B cell (primary cell): ENCODE measurements around the gene ZBTB44. TPM values are rescaled to one million over a fixed set of nuclear protein-coding genes. Genes with fewer than 3 reads are reported as not detected.

ENCODE experiments used
- ATAC-seq: fragments of 200-7000 bp; cut with Tn5 transposase; one replicate; pipeline ENCODE4 v1.10.0; 2021; ENCODE audit warnings: low read depth, mild to moderate bottlenecking, moderate number of reproducible peaks, moderate library complexity
- CTCF ChIA-PET: fragments of 350-600 bp; sonication (Branson Sonifier 250); formaldehyde crosslinking; loops from one replicate; lab custom pipeline; 2021; ENCODE audit warnings: antibody characterized with exemption, inconsistent platforms; lab: Charles Lee
- POLR2A ChIA-PET: fragments of 350-600 bp; sonication (Branson Sonifier 250); formaldehyde crosslinking; loops from one replicate; lab custom pipeline; 2021; ENCODE audit warnings: antibody characterized with exemption; lab: Charles Lee
- DNase-seq: peaks from one replicate; pipeline ENCODE4 v3.0.0; 2013
- H2AFZ ChIP-seq: 2 replicates; pipeline ENCODE4 v1.6.1; 2012; ENCODE audit warnings: mild to moderate bottlenecking, low read depth, low read length; ENCODE audit not compliant: insufficient read depth, poor library complexity, severe bottlenecking
- H3K27ac ChIP-seq, 2 donors: 1 replicate in 1 of 2; 2 replicates in 1 of 2; pipeline ENCODE4 v1.5.1; 2012 to 2013; ENCODE audit warnings: low read length in 2 of 2, mild to moderate bottlenecking in 2 of 2, moderate library complexity in 1 of 2
- H3K27me3 ChIP-seq, 4 experiments: fragments of 200-600 bp in 1 of 4; sonication (generic) in 1 of 4; replicated peaks in 1 of 4; 1 replicate in 2 of 4; 2 replicates in 2 of 4; pipeline versions ENCODE4 v1.6.1 to v1.7.0; 2013 to 2016; ENCODE audit warnings: low read length in 3 of 4, mild to moderate bottlenecking in 2 of 4, mixed read lengths in 1 of 4, moderate library complexity in 1 of 4; ENCODE audit not compliant: insufficient read depth in 4 of 4, control insufficient read depth in 3 of 4; ENCODE audit errors: control extremely low read depth in 1 of 4
- H3K36me3 ChIP-seq, 2 experiments: replicated peaks in 1 of 2; 1 replicate in 1 of 2; 2 replicates in 1 of 2; pipeline versions ENCODE4 v1.6.1 to v1.7.1; 2013; ENCODE audit warnings: low read length in 1 of 2; ENCODE audit not compliant: insufficient read depth in 2 of 2, control insufficient read depth in 1 of 2; ENCODE audit errors: control extremely low read depth in 1 of 2, extremely low read depth in 1 of 2
- H3K4me1 ChIP-seq, 2 donors: fragments of 200-600 bp in 1 of 2; sonication (generic) in 1 of 2; 1 replicate in 1 of 2; 2 replicates in 1 of 2; pipeline versions ENCODE4 v1.5.1 to v1.6.1; 2013 to 2017; ENCODE audit warnings: low read length in 2 of 2; ENCODE audit not compliant: control insufficient read depth in 2 of 2, insufficient read depth in 2 of 2
- H3K4me2 ChIP-seq: replicated peaks from 2 replicates; pipeline ENCODE3; 2012; ENCODE audit warnings: mild to moderate bottlenecking, low read depth, low read length; ENCODE audit not compliant: poor library complexity, severe bottlenecking
- H3K4me3 ChIP-seq, 5 experiments: fragments of 200-600 bp in 1 of 5; sonication (generic) in 1 of 5; 1 replicate in 3 of 5; 2 replicates in 2 of 5; pipeline versions ENCODE4 v1.5.1 to v1.7.0; 2011 to 2016; ENCODE audit warnings: low read length in 4 of 5, mild to moderate bottlenecking in 4 of 5, low read depth in 2 of 5, control low read depth in 1 of 5, moderate library complexity in 1 of 5; ENCODE audit not compliant: insufficient read depth in 1 of 5; ENCODE audit errors: control extremely low read depth in 1 of 5, extremely low read depth in 1 of 5
- H3K79me2 ChIP-seq: fragments of 200-600 bp; sonication (generic); one replicate; pipeline ENCODE4 v1.6.0; 2016; ENCODE audit warnings: low read length; ENCODE audit not compliant: control insufficient read depth, insufficient read depth
- H3K9ac ChIP-seq: fragments of 200-600 bp; sonication (generic); 2 replicates; pipeline ENCODE4 v1.6.1; 2017; ENCODE audit warnings: mild to moderate bottlenecking, low read length, moderate library complexity
- H3K9me3 ChIP-seq, 3 donors: one replicate each; pipeline versions ENCODE4 v1.6.1 to v1.7.1; 2013; ENCODE audit warnings: low read length in 2 of 3; ENCODE audit not compliant: control insufficient read depth in 2 of 3, insufficient read depth in 1 of 3; ENCODE audit errors: control extremely low read depth in 1 of 3
- H4K20me1 ChIP-seq: 2 replicates; pipeline ENCODE4 v1.6.0; 2012; ENCODE audit warnings: mild to moderate bottlenecking, low read length; ENCODE audit not compliant: insufficient read depth, control insufficient read depth, poor library complexity, severe bottlenecking
- H3K27ac Mint-ChIP-seq: one replicate; pipeline ENCODE4 v1.8.0; 2021; ENCODE audit warnings: mixed read lengths
- H3K27me3 Mint-ChIP-seq: one replicate; pipeline ENCODE4 v1.8.0; 2021; ENCODE audit warnings: mixed read lengths
- H3K4me1 Mint-ChIP-seq: one replicate; pipeline ENCODE4 v1.8.0; 2021; ENCODE audit warnings: mixed read lengths
- H3K4me3 Mint-ChIP-seq: one replicate; pipeline ENCODE4 v1.8.0; 2021; ENCODE audit warnings: mixed read lengths
- H3K9me3 Mint-ChIP-seq: one replicate; pipeline ENCODE4 v1.8.0; 2022; ENCODE audit warnings: mixed read lengths; ENCODE audit not compliant: insufficient read depth
- EZH2 ChIP-seq: IDR thresholded peaks from 2 replicates; pipeline ENCODE4 v1.6.1; 2012; ENCODE audit warnings: borderline replicate concordance, low read depth, mild to moderate bottlenecking, moderate library complexity, low read length; ENCODE audit not compliant: insufficient read depth, poor library complexity, severe bottlenecking
- WGBS: methylation state at CpG from one replicate; pipeline ENCODE4 v1.1.5; 2013; ENCODE audit warnings: missing lambda C conversion rate; ENCODE audit not compliant: insufficient coverage; 5-methylcytosine and 5-hydroxymethylcytosine counted together
- intact Hi-C: fragments of 100-400 bp; cut with micrococcal nuclease; formaldehyde crosslinking; loops from one replicate; pipeline ENCODE4 v1.10.0; 2022
- polyA plus RNA-seq: library from polyadenylated mRNA; depleted of rRNA; stranded (reverse); fragments of >200 nt; gene quantifications from 2 replicates; pipeline ENCODE4 v1.2.3, GENCODE V29; 2012
- total RNA-seq, 2 donors: library from RNA; stranded (reverse); fragments of 120-200 nt in 1 of 2; gene quantifications; 1 replicate in 1 of 2; 2 replicates in 1 of 2; pipeline versions ENCODE4 v1.2.3 to v1.2.4, GENCODE V29; 2013 to 2022
- TF ChIP-seq, protein P1 (sequence below): fragments of 200-600 bp; IDR thresholded peaks from one replicate; pipeline ENCODE4 v1.8.0; 2022; ENCODE audit warnings: antibody characterized with exemption, mild to moderate bottlenecking

ZBTB44 gene
- total and polyA plus RNA-seq, 2 donors (not counting 1 experiment from before 2014, with no cell fraction given), result 23.3 to 89.4 TPM

DNA sequence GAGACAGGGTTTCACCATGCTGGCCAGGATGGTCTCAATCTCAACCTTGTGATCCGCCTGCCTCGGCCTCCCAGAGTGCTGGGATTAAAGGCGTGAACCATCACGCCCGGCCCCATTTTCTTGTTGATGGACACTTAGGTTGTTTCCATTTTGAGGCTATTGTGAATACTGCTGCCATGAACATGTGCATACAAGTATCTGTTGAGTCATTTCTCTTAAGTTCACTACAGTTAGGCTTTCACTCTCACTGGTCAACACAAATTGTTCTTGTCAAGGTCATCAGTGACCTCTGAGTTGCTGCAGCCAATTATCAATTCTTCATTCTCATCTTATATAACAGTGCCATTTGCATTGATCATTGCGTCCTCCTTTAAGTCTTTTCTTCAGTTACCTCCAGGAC is 13.0 kb upstream of the ZBTB44 start:
- intact Hi-C loops, result no loop called here
- Histone ChIP-seq H3K4me3 (no peak overlapping the region), H3K4me1 (peaks cover 0 to 3% of the 10 kb centered on the region in 2 donors), H3K27ac (no peak overlapping the region), H4K20me1 (no peaks in the 10 kb centered on the region), H3K9me3 (peaks cover 0 to 5% (median 1%) of the 10 kb centered on the region in 3 donors), H3K4me2 (no peak overlapping the region), H3K27me3 (no peaks in the 10 kb centered on the region), H2AFZ (no peak overlapping the region), H3K79me2 (no peaks in the 10 kb centered on the region), H3K36me3 (no peaks in the 10 kb centered on the region), H3K9ac (no peak overlapping the region)
- H3K9me3 Mint-ChIP-seq, result peaks cover 2% of the 10 kb centered on the region
- no peak overlapping the region for H3K27ac Mint-ChIP-seq
- ChIA-PET CTCF (no interaction called here), POLR2A (no interaction called here)
- TF ChIP-seq, protein P1, sequence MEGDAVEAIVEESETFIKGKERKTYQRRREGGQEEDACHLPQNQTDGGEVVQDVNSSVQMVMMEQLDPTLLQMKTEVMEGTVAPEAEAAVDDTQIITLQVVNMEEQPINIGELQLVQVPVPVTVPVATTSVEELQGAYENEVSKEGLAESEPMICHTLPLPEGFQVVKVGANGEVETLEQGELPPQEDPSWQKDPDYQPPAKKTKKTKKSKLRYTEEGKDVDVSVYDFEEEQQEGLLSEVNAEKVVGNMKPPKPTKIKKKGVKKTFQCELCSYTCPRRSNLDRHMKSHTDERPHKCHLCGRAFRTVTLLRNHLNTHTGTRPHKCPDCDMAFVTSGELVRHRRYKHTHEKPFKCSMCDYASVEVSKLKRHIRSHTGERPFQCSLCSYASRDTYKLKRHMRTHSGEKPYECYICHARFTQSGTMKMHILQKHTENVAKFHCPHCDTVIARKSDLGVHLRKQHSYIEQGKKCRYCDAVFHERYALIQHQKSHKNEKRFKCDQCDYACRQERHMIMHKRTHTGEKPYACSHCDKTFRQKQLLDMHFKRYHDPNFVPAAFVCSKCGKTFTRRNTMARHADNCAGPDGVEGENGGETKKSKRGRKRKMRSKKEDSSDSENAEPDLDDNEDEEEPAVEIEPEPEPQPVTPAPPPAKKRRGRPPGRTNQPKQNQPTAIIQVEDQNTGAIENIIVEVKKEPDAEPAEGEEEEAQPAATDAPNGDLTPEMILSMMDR, result no peak
- no peak for TF ChIP-seq EZH2
- no peak for DNase-seq
- no peak for ATAC-seq
- no peak overlapping the region for H3K4me3 Mint-ChIP-seq
- no peaks in the 10 kb centered on the region for H3K4me1 Mint-ChIP-seq
- WGBS, result 100% methylated on average over 6 of the region's 6 CpGs
- no peaks in the 10 kb centered on the region for H3K27me3 Mint-ChIP-seq

DNA sequence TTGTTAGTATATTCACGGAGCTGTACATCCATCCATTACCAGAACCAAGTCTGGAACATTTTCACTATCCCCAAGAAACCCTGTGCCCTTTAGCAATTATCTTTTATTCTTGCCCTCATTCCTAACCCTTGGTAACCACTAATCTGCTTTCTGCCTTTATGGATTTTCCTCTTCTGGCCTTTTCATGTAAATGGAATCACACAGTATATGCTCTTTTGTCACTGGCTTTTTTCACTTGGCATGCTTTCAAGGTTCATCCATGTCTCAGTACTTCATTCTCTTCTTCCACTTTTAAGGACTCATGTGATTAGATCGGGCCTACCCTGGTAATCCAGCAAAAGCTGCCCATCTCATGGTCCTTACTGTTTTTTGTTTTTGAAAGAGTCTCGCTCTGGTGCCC is 11.0 kb upstream of the ZBTB44 start:
- Mint-ChIP-seq H3K27me3 (no peaks in the 10 kb centered on the region), H3K9me3 (peaks cover 2% of the 10 kb centered on the region), H3K4me3 (no peak overlapping the region), H3K4me1 (no peaks in the 10 kb centered on the region), H3K27ac (no peak overlapping the region)
- no peak overlapping the region for H2AFZ ChIP-seq
- peaks cover 1 to 7% (median 5%) of the 10 kb centered on the region in 3 donors for H3K9me3 ChIP-seq
- H3K9ac ChIP-seq, result no peak overlapping the region
- DNase-seq (no peak), ATAC-seq (no peak)
- H3K79me2 ChIP-seq, result no peaks in the 10 kb centered on the region
- intact Hi-C loops, result no loop called here
- H3K4me1 ChIP-seq, result peaks cover 0 to 3% of the 10 kb centered on the region in 2 donors
- ChIA-PET CTCF (no interaction called here), POLR2A (no interaction called here)
- H4K20me1 ChIP-seq, result no peaks in the 10 kb centered on the region
- H3K27ac ChIP-seq, result no peak overlapping the region
- WGBS, result 100% methylated on average over 1 of the region's 3 CpGs
- no peaks in the 10 kb centered on the region for H3K27me3 ChIP-seq
- TF ChIP-seq EZH2, result no peak
- TF ChIP-seq, protein P1, result no peak
- no peaks in the 10 kb centered on the region for H3K36me3 ChIP-seq
- H3K4me3 ChIP-seq, result no peak overlapping the region
- no peak overlapping the region for H3K4me2 ChIP-seq
